Kidney glomerular epithelial cell (primary cell): ENCODE data around the gene SPATA9.
"Not testable (repeated sequence)": the region's sequence is repeated elsewhere in the genome, so short reads cannot be mapped to it uniquely, and the experiment has no call there.

Source experiments
- DNase-seq: peaks from one replicate; lab custom pipeline; 2025; lab: John Stamatoyannopoulos, UW

Gene SPATA9

DNA sequence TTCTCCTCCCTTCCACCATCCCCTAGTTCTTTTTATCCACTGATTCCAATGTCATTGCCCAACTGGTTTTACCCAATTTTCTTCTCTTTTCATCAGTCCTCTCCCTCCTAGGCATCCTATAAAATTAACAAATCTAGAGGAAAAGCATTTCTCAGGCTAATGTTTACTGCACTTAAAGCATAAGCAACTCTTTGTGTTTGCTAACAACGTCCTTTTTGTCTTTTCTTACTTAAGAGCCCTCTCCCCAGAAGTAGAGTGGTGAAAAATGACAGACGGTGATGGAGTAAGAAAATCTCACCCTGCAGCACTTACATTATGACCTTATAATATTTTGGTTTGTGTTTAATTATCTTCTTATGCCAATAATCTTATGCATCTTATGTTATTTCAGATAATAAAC lies 1.6 kb upstream of the SPATA9 start:
- DNase-seq: no peak

DNA sequence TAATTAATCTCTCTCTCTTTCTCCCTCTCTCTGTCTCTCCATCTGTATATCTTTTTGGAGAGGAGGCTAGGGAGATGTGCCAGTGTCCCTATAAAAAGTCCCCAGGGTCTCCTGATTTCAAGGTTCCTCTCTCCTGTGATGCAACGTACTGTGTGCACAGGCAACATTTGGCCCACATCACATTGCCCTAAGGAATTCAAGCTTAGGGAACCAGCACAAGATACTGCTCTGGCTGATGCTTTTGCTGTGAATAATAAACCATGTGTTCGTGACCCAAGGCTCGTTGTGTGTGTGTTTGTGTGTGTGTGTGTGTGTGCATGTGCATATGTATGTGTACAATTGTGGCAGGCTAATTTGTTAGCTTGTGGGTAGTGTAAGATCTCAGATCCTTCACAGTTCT lies 9.7 kb downstream of the SPATA9 start:
- no peak for DNase-seq

DNA sequence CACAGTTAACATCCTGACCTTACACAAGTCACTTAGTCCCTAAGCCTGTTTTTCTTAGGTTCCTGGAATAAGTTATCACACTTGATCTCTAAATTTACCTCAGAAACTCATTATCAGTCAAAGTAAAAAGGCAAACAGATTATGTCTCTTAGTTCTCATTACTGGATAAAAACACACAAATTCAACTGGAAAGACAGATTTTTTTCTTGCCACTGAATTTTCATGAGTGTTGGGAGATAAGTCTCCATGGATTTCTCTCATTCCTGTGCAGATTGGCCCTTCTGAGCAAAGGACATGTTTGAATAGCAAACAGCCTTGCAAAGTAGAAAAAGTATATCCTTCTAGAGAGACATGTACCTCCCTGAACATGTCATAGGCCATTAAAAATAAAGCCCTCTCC lies 10.2 kb downstream of the SPATA9 start:
- no peak for DNase-seq

DNA sequence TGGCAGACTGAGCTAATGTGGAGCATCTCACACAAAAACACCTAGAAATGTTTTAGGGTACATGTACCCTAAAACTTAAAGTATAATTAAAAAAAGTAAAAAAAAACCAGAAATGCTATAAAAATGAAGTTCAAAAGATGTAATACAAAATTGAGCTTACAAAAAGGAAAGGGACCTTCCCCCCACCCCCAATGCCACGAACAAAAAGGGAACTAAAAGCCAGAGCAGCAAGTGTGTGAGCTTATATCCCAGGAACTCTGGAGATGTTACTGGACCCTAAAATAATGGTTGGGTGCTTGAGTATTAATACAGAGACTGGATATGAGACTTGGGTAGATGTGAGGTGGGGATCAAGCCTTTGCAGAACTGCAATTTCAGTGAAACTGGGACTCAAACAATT lies 11.0 kb downstream of the SPATA9 start:
- no peak for DNase-seq

DNA sequence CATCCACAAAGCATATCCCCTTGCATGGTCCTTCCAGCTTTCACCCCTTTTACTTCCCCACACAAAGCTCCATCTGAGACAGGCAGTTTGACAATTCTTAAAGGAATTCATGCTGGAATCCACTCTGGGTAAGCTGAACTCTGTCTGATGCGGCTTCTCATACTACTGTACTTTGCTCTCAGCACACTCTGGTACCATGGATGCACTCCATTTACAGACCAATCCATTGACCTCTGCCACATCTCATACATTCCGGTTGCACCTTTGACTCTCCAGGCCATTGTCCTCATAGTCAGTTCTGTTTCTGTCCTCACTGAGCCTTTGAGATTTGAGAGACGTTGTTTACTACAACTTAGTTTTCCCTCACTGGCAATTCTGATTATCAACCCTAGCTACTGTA lies 12.2 kb downstream of the SPATA9 start:
- DNase-seq: no peak

DNA sequence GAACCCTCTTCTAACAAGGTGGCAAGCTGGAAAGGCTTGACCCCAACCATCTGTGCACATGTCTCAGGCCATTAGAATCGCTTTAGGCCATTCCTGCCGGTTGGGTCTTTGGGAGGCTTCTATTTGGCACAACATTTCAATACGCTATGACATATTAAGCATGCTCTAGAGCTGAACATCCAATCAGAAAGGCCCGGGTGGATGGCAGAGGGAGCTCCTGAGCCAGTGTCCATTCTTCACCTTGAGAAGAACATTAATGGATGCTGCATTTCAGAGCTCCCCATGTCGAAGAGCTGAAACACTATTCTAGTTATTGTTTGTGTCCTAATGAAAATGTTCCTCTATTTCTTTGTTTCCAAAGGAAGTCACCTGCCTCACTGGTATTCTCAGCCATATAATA lies 12.8 kb downstream of the SPATA9 start:
- no peak for DNase-seq

DNA sequence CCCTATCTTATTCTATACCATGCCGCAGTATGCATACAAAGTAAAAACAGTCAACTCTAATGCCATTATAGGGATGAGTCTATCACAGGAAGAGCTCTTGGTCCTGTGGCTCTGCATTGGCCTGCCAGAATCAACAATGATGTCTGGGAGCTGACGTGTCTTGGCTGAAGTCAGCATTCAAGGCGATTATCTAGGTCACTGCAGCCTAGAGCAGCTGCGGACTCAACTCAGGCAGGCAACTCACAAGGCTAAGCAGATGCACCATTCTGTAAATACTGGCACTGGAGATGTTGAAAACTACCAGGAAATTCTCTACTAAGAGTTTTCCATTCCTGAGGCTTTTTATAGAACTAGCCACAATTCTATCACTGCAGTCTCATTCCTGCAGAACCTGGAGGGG lies 13.3 kb downstream of the SPATA9 start:
- DNase-seq: peak; percentile 67

DNA sequence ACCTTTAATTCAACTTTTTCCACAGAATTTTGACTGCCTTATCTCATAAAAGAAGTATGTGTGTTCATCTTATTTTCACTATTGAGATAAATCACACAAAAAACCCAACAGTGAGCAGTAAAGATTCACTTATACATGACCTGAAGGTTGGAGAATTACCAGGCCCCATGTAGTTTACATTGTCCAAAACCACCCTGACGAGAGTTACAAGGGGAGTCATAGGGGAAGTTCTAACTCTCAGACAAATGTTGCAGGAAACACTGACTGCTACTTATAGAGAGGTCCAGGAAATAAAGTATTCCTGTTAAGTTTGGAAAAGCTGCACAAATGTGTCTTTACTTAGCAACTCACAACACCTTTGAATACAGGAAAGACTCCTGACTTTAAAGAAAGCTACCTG lies 14.1 kb downstream of the SPATA9 start:
- no peak for DNase-seq

DNA sequence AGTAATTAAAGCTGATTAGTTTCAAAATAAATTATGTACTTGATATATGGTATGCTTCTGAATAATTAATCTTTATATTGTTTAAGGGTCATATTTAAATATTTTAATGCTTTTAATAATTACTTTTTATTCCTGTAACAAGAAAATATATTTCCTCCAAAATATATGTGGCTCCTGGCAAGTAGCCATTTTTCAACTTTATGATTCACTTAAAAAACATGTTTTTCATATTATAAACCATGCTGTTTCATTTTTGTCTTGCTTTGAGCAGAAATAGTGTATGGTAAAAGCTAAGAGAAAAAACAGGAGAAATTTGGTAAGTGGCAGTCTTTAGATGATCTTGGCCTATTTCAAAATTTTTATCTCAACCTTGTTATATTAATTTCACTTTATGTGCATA lies 14.6 kb downstream of the SPATA9 start:
- DNase-seq: no peak

DNA sequence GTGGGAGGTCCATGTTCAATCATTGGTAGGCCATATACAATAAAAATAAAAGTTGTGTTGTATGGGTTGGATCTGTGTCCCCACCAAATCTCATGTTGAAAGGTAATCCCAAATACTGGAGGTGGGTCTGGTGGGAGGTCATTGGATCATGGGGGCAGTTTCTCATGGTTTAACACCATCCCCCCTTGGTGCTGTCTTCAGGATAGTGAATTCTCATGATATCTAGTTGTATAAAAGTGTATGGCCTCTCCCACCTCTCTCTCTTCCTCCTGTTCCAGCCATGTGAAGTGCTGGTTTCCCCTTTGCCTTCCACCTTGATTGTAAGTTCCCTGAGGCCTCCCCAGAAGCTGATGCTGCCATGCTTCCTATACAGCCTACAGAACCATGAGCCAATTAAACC lies 15.1 kb downstream of the SPATA9 start:
- no peak for DNase-seq

DNA sequence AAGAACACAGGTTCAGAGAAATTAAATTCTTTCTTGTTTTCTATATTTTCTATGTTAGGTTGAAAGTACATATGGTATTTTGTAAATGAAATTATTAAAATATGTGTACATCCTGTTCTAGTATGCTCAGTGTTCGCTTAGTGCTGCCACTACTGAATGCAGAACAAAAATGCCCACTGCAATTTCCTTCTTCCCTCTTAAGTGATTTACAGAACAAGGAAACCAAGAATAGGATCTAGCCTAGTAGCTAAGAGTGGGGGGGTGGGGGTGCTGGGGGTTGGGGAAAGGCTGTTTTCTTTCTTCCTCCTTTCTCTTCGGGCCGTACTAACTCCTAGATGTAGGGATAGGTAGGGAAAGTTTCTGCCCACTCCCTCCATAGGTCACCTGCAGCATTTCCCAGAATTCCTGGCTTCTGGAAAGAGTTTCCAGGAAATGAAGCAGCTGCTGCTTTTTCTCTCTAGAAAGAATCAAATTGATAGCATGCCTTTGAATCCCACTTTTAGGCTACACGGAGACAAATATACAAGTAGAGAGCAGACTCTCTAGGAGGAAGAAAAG lies 15.7 kb downstream of the SPATA9 start:
- DNase-seq: no peak

DNA sequence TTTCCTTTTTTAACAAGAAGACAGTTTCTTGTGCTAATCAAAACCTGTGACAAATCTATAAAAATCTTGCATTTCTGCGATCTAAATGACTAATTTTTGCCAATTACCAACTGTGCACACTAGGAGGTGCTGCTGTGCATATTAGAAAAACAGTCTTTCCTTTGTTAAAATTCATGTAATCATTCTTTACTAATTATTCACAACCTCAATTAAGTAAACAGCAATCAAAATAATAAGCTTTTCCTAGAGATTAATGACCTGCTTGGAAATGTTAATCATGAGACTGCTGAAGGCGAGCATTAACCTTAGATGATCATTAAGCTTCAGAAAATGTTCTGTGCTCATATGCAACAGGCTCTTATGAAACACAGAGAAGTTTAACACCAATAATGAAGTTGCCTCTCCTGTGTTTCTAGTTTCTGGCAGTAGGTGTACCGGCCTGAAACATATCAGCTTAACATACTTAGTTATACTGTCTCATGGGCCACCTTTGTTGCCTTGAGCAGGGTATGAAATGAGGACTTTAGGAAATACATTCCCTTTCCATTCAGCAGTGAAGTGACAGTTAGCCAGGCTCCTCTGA lies 18.5 kb downstream of the SPATA9 start:
- DNase-seq: peak; percentile 38

DNA sequence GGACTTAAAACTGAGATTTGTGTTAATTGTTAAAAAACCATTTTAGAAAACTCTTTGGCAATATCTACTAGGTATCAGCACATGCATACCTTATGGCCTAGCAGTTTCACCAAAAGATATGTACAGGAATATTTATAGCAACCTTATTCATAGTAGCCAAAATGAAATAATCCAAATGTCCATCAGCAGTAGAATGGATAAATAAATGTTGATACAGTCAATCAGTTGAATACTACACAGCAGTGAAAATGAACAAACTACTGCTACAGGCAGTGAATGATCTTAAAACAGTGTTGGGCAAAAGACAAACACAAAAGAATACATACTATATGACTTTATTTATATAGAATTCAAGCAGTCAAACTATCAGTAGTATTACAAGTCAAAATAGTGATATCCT lies 19.8 kb downstream of the SPATA9 start:
- DNase-seq: no peak

DNA sequence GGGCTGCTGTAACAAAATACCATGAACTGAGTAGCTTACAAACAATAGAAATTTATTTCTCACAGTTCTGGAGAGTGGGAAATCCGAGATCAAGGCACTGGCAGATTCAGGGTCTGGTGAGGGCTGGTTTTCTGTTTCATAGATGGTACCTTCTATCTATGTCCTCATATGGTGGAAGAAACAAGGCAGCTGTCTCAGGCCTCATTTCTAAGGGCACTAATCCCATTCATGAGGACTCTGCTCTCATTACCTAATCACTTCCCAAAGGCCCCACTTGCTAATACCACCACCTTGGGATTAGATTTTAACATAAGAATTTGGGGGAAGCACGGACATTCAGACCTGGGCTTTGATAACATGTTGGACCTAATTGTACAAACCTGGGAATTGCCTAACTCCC lies 22.7 kb downstream of the SPATA9 start:
- DNase-seq: no peak

DNA sequence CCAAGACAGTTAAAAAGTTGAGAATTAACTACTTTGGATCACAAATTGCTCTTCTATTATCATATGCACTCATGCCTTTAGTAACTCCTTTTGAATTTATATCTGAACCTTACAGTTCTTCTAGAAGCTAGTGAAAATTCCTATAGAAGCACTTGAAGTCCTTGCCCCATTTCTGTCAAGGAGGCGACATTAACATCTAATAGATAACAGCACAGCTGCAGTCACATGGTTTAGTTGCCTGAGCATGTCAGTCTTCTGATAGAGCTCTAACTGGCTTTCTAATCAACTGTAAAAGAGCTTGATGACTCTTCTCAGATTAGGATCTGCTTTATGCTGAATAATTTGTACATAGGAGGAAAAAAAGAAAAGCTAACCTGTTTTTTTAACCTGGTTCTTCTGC lies 27.2 kb downstream of the SPATA9 start:
- no peak for DNase-seq

DNA sequence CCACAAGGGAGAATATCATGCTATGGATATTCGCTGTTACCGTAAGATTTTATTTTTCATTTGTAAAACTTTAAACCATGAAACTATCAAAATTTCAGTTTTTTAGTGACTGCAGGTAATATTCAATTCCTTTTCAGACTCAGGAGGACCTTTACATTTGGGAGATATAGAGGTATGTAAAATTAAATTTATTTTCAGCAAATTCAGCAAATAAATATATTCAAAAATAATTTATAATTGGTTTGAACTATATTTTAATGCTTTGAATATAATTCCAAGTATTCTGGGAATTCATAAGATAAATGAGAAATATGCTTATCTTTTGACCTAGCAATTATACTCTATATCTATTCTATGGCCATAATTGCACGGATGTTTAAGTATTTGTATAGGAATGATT lies 28.6 kb downstream of the SPATA9 start:
- no peak for DNase-seq

DNA sequence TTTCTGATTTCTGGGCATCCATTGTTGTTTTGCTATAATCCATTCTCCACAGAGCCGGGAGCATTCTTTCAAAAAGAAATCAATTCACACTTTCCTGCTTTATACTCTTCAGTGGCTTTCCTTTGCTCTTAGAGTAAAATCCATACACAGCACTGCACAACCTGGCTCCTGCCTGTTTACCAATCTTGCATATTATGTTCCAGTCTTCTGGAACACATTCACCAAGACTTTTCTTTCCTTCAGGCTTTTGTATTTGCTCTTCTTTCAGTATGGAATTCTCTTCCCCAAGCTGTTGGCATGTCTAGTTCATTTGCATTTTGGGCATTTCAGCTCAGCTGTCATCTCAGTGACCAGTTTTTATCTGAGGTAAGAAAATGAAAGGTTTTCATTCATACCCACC lies 29.9 kb downstream of the SPATA9 start:
- DNase-seq: no peak

DNA sequence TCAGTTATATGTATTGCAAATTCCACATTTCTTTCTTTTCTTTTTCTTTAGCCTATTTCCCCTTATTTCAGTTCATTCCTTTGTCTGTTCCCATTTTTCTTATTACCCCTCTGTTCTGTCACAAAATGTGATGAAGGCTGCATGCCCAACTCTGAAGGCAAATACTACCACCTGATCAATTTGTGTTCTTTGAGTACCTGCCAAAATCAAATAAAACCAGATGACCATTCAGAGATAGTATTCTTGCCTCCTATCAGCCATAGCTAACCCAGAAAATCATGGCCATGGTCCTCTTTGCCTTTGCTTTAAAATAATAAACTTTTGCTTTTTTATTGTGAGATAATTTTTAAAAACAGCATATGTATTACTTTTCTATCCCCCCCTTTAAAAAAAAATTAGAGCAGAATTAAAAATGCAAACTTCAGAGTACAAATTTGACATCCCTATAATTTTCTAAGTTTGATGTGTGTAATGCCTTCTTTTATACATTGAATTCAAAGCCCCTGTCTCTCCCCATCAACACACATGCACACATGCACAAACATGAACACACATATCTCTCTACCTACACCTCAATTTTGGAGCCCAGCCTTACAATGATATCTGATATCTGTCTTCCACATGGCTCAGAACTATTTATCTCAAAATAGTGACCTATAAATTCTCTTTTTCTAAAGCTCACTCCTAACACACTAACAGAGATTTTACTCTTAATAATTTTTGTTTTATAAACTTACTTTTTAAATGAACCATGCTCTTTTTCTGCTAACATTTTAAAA lies 32.8 kb downstream of the SPATA9 start:
- DNase-seq: no peak

DNA sequence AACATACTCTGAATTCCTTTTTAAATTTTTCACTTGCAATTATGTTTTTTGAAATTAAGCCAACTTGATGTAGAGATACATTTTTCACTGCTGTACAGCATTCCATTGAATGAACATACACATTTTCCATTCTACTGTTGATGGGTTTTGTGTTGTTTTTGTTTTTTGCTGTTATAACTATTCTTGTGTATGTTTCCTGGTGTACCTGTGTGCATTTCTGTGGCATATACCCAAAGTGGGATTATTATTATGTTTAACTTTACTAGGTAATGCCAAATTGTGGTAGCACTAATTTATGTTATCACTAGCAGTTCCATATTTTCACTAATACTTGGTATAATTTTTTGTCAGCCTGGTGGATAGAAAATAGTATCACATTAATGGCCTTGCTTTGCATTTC lies 33.5 kb downstream of the SPATA9 start:
- no peak for DNase-seq

DNA sequence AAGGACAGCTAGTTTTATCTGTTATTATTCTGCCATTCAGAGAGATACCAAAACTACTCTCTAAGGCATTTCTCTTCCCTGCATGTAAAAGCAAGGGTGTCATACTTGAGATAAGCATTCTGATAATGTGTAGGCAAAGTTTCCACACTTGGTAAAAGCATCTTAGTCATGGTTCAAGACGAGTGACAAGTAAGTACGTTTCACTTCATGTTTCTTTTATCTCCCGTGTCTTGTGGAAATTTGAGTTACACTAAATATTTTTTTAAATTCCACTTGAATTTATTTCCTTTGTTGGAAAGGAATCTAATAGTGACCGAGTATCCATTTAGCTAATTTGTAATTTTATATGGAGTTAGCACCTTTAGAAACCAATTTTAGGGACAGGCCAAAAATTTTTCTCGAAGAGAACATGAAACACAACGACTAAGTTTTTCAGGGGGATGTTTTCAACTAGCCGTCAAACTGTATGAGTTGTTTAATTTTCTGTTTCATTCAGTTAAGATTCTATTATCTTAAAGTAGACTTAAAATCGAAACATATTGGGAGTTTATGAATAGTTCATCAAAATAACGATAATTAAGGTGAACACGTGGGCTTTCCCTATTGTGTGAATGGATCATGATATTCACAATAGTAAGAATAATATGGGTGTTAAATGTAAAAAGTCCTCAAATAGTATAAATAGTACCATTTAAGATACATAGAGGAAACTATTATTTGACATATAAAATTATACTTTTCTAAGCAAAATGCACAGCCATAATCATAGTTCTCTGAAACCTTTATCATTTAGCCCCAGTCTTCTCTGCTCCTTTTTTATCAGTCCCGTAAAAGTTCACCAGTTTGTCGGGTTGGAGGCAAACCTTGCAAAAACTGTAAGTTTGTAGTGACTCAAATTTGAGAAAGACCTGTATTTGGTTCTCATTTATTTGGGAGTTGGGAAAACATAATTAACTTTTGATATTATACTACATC lies 34.6 kb downstream of the SPATA9 start:
- no peak for DNase-seq

DNA sequence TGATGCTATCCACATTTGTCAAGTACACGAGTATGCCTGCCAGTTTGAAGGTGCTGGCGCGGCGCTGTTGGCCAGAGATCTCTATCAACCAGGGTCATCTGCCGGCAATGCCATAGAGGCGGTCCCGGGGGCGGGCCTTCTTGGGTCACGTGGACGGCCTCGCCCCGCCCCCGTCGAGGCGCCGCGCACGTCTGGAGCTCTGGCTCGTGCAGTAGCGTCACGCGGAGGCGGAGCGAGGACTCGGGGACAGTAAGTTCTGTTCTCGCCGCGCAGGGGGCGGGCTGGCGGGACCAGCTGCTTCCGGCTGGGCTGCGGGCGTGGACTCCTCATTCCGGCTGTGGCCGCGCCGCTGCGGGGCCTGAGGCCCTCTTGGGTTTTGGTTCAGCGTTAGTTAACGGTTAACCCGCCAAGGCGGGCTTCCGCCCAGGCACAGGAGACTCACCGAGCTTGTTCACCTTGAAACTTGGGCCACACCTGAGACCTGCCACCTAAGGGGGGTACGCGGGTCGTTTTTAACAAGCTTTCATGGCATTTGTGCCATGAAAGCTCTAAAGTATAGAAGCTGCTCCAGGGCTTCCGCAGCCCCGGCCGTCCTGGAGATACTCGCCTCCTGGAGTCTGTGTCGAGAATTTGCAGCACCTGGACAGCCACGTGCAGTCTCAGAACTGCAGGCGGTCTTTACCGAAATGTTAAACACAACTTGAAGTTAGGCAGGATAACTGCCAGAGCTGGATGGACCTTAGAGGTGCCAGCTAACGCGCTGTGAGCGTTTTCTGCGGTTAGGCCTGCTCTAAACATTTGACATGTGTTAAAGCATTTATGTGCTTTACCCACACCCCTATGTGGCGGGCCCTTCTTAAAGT lies 36.0 kb downstream of the SPATA9 start, which contains the start of gene RFESD:
Gene RFESD (plus strand): TSS at position 209 of the 863 bp plus-strand sequence. CDS start 5,495 bp downstream, outside the sequence.
- DNase-seq: peak; percentile 88

DNA sequence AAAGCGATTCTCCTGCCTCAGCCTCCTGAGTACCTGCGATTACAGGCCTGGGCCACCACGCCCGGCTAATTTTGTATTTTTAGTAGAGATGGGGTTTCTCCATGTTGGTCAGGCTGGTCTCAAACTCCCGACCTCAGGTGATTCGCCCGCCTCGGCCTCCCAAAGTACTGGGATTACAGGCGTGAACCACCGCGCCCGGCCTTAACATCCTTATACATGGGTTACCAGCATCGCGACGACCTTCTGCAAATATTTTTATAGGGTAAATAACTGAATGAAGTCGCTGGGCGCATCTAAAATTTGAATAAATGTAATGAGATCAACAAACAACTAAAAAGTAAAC lies 36.6 kb downstream of the SPATA9 start:
- DNase-seq: not testable (repeated sequence)
